ENCODE results near the gene HMGXB4.

Gene HMGXB4

DNA sequence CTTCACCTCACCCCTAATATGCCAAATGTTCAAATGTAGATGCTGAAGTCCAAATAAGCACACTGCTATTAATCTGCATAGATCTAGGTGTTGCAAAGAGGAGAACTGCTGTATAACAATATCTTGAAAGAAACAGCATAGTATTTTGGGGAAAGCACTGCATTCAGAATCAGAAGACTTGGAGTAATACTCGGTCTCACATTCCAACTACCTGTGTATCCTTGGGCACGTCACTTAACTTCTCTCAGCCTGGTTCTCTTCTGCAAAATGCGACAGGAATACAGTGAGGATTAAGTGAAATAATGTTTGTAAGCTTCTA, 332 bp upstream of the HMGXB4 start:
- TF ChIP-seq, protein P1, sequence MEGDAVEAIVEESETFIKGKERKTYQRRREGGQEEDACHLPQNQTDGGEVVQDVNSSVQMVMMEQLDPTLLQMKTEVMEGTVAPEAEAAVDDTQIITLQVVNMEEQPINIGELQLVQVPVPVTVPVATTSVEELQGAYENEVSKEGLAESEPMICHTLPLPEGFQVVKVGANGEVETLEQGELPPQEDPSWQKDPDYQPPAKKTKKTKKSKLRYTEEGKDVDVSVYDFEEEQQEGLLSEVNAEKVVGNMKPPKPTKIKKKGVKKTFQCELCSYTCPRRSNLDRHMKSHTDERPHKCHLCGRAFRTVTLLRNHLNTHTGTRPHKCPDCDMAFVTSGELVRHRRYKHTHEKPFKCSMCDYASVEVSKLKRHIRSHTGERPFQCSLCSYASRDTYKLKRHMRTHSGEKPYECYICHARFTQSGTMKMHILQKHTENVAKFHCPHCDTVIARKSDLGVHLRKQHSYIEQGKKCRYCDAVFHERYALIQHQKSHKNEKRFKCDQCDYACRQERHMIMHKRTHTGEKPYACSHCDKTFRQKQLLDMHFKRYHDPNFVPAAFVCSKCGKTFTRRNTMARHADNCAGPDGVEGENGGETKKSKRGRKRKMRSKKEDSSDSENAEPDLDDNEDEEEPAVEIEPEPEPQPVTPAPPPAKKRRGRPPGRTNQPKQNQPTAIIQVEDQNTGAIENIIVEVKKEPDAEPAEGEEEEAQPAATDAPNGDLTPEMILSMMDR (IDR thresholded peaks at IDR 0.05; ENCODE audit: borderline replicate concordance, insufficient read depth, low read depth, low read length) = no peak
- H3K4me3 ChIP-seq (ENCODE audit: low read depth, low read length) = peak overlapping the region; percentile 93

DNA sequence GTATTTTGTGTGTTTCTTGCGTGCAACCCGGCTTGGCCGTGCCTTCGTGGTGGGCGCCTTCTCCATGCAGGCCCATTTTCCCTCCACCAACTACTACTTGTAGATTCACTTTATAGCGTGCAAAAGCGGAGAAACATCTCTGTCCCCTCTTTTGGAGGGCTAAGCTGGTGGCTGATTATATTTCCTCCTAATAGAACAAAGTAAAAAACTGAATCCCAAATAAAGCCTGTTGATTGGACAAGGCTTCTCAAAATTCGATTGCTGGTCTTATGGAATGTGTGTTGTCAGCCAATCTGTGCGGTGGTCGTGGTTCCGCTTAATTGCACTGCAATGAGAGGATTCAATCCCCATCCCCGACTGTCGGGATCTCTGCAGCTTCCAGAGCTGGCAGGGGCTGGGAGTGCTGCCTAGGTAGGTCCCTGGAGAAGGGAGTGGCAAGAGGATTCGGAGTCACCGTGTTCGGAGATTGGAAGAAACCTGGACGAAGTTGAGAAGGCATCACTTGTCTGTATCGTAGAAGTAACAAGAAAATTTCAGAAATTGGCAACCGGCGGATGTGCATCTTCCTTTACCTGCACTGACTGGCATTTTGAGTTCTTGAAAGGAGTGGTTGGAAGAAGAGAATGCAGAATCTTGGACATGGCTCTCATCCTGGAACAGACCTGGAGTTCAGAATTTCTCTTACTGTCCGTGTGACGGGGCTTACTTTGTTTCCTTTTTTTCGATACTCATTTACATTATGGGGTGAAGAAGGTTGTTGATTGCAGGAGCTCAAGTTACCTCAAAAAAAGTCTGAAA, 1.1 kb downstream of the HMGXB4 start:
- TF ChIP-seq, protein P1 (IDR thresholded peaks at IDR 0.05; ENCODE audit: borderline replicate concordance, insufficient read depth, low read depth, low read length) = no peak
- peak overlapping the region; percentile 93 for H3K4me3 ChIP-seq (ENCODE audit: low read depth, low read length)

DNA sequence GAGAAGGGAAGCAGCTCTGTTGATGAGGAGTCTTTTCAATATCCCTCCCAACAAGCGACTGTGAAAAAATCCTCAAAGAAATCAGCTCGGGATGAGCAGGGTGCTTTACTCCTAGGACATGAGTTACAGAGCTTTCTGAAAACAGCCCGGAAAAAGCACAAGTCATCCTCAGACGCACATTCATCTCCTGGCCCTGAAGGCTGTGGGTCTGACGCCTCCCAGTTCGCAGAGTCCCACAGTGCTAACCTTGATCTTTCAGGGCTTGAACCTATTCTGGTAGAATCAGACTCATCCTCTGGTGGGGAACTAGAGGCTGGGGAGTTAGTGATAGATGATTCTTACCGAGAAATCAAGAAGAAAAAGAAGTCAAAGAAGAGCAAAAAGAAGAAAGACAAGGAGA, 7.7 kb downstream of the HMGXB4 start:
- TF ChIP-seq, protein P1 (IDR thresholded peaks at IDR 0.05; ENCODE audit: borderline replicate concordance, insufficient read depth, low read depth, low read length) = no peak
- H3K4me3 ChIP-seq (ENCODE audit: low read depth, low read length) = no peak overlapping the region

DNA sequence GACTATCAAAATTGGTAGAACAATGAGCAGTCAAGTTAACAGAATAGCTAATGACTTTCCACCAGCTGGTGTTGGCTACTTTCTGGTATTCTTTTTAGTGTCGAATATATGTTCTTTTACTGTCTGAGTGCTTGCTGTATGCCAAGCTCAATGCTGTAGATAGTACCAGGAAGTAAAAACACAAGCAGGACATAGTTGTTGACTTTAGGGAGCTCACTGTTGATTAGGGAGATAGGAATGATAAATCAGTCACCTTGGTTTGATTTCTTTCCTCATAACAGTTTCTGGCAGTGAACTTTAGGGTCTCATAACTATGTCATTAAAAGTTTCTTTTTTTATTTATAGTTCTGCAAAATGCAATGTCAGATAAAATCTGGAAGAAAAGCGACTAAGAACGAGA, 9.0 kb downstream of the HMGXB4 start:
- H3K4me3 ChIP-seq (ENCODE audit: low read depth, low read length) = no peak overlapping the region
- TF ChIP-seq, protein P1 (IDR thresholded peaks at IDR 0.05; ENCODE audit: borderline replicate concordance, insufficient read depth, low read depth, low read length) = no peak

DNA sequence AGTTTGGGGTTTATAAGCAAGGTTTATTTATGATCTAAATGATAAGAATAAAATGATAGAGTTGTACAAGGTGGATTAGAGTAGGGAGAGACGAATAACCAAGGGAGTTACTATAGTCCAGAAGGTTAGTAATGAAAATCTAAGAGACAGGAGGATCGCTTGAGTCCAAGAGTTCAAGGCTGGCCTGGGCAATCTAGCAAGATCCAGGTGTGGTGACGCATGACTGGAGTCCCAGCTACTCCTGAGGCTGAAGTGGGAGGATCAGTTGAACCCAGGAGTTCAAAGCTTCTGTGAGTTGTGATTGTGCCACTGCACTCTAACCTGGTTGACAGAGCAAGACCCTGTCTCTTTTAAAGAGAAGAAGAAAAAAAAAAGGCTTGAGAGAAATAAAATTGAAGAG, 12.3 kb downstream of the HMGXB4 start:
- no peak overlapping the region for H3K4me3 ChIP-seq (ENCODE audit: low read depth, low read length)
- TF ChIP-seq, protein P1 (IDR thresholded peaks at IDR 0.05; ENCODE audit: borderline replicate concordance, insufficient read depth, low read depth, low read length) = no peak

DNA sequence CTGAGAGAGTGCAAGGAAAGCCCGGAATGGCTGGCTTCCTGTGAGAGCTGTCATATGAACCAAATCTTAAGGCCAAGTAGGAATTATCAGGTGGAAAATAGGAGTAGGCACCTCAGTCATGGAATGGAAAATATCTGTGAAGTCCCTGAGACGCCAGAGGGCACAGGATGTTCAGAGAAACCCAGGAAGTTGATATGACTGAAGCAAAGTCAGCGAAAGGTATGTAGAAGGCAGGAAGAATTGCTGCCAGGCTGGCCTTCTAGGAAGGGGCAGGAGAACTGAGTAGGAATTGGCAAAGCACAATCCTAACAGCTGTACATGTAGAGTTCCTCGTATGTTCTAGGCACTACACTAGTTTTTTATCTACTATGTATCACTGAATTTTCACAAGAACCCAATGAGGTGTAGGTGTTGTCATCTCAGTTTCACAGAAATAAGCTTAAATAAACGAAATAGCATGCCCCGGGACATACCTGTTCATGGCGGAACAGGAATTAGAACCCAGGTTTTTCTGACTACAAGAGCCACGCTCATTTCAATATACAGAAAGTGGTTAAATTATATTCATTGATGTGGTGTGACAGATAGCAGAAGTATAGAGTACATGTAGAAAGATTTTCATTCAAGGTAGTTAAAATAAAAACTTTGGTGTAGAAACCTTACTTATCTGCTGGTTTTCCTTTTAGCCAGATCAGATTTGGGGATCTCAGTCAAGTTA, 17.0 kb downstream of the HMGXB4 start:
- H3K4me3 ChIP-seq (ENCODE audit: low read depth, low read length) = no peak overlapping the region
- TF ChIP-seq, protein P1 (IDR thresholded peaks at IDR 0.05; ENCODE audit: borderline replicate concordance, insufficient read depth, low read depth, low read length) = no peak

DNA sequence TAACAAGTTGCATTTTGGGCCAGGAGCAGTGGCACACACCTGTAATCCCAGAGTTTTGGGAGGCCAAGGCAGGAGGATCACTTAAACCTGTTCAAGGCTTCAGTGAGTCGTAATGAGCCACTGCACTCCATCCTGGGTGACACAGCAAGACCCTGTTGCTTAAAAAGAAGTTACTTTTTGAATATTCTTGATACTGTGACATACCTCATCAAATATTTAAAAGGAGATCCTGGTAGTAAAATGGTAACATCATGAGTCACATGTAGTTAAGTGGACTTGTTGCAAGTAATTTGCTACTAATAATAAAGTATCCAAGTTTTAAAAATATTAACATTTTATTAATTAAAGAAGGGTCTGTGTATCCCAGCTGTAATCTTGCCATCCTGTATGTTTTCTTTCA, 18.3 kb downstream of the HMGXB4 start:
- TF ChIP-seq, protein P1 (IDR thresholded peaks at IDR 0.05; ENCODE audit: borderline replicate concordance, insufficient read depth, low read depth, low read length) = no peak
- no peak overlapping the region for H3K4me3 ChIP-seq (ENCODE audit: low read depth, low read length)

Data from GM12875 (cell line).